Measurements from ENCODE around the gene PDZD2.

Gene PDZD2

DNA sequence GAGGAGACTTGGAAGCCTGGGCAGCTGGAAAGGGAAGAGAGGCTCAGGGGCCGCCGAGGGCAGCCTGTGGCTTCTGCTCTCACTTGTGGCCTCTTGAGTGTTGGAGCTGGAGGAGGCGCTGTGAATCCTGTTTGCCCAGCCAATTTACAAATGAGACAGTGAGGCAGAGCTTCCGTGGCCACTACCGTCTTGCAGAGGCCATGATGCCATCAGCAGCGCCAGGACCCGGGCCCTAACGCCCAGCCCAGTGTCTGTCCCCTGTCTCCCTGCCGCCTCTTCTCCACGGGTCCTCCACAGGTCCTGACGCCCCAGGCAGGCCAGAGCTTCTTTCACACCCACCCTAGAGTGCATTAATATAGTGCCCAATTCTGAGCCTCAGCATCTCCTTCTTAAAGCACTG lies 362.4 kb downstream of the PDZD2 start:
- no peaks in the 10 kb centered on the region for H3K27me3 ChIP-seq (ENCODE audit: insufficient read depth, poor library complexity, severe bottlenecking)
- H3K4me3 ChIP-seq (replicated peaks; ENCODE audit: insufficient read depth, low read length): no peak overlapping the region
- DNase-seq (ENCODE audit: low read depth in 1 of 2, low spot score in 1 of 2): no peak
- no peak for TF ChIP-seq SPI1 (IDR thresholded peaks at IDR 0.05; ENCODE audit: borderline replicate concordance, low read depth)
- TF ChIP-seq POLR2AphosphoS5 (IDR thresholded peaks at IDR 0.05; ENCODE audit: low read depth): no peak
- TF ChIP-seq, protein P1, sequence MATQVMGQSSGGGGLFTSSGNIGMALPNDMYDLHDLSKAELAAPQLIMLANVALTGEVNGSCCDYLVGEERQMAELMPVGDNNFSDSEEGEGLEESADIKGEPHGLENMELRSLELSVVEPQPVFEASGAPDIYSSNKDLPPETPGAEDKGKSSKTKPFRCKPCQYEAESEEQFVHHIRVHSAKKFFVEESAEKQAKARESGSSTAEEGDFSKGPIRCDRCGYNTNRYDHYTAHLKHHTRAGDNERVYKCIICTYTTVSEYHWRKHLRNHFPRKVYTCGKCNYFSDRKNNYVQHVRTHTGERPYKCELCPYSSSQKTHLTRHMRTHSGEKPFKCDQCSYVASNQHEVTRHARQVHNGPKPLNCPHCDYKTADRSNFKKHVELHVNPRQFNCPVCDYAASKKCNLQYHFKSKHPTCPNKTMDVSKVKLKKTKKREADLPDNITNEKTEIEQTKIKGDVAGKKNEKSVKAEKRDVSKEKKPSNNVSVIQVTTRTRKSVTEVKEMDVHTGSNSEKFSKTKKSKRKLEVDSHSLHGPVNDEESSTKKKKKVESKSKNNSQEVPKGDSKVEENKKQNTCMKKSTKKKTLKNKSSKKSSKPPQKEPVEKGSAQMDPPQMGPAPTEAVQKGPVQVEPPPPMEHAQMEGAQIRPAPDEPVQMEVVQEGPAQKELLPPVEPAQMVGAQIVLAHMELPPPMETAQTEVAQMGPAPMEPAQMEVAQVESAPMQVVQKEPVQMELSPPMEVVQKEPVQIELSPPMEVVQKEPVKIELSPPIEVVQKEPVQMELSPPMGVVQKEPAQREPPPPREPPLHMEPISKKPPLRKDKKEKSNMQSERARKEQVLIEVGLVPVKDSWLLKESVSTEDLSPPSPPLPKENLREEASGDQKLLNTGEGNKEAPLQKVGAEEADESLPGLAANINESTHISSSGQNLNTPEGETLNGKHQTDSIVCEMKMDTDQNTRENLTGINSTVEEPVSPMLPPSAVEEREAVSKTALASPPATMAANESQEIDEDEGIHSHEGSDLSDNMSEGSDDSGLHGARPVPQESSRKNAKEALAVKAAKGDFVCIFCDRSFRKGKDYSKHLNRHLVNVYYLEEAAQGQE (IDR thresholded peaks at IDR 0.05; ENCODE audit: insufficient replicate concordance, low read depth): no peak
- TF ChIP-seq, protein P2, sequence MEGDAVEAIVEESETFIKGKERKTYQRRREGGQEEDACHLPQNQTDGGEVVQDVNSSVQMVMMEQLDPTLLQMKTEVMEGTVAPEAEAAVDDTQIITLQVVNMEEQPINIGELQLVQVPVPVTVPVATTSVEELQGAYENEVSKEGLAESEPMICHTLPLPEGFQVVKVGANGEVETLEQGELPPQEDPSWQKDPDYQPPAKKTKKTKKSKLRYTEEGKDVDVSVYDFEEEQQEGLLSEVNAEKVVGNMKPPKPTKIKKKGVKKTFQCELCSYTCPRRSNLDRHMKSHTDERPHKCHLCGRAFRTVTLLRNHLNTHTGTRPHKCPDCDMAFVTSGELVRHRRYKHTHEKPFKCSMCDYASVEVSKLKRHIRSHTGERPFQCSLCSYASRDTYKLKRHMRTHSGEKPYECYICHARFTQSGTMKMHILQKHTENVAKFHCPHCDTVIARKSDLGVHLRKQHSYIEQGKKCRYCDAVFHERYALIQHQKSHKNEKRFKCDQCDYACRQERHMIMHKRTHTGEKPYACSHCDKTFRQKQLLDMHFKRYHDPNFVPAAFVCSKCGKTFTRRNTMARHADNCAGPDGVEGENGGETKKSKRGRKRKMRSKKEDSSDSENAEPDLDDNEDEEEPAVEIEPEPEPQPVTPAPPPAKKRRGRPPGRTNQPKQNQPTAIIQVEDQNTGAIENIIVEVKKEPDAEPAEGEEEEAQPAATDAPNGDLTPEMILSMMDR (IDR thresholded peaks at IDR 0.05; ENCODE audit: insufficient read depth, low read length): no peak
- no peak for TF ChIP-seq GABPA (IDR thresholded peaks at IDR 0.05; ENCODE audit: low read depth)
- H3K27ac ChIP-seq (replicated peaks): no peak overlapping the region

DNA sequence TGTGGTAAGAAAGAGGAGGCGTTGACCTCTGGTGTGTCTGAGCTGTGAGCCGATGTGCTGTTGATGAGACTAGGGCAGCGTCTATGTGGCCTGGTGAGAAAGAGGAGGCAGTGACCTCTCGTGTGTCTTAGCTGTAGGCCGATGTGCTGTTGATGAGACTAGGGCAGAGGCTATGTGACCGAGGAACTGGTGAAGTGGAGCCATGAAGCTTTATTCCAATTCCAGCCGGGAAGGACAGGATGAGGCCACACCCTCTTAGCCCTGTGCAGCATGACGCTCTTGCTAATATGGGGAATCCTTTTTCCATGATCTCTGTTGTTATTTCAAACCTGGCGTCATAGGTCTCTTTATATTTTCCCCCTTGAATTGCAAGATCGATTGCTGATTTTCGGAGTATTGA lies 362.8 kb downstream of the PDZD2 start:
- Histone ChIP-seq H3K27me3 (ENCODE audit: insufficient read depth, poor library complexity, severe bottlenecking) (no peaks in the 10 kb centered on the region), H3K4me3 (replicated peaks; ENCODE audit: insufficient read depth, low read length) (no peak overlapping the region), H3K27ac (replicated peaks) (no peak overlapping the region)
- no peak for TF ChIP-seq GABPA (IDR thresholded peaks at IDR 0.05; ENCODE audit: low read depth)
- TF ChIP-seq POLR2AphosphoS5 (IDR thresholded peaks at IDR 0.05; ENCODE audit: low read depth): no peak
- TF ChIP-seq SPI1 (IDR thresholded peaks at IDR 0.05; ENCODE audit: borderline replicate concordance, low read depth): no peak
- TF ChIP-seq, protein P1 (IDR thresholded peaks at IDR 0.05; ENCODE audit: insufficient replicate concordance, low read depth): no peak
- TF ChIP-seq, protein P2 (IDR thresholded peaks at IDR 0.05; ENCODE audit: insufficient read depth, low read length): no peak
- no peak for DNase-seq (ENCODE audit: low read depth in 1 of 2, low spot score in 1 of 2)

DNA sequence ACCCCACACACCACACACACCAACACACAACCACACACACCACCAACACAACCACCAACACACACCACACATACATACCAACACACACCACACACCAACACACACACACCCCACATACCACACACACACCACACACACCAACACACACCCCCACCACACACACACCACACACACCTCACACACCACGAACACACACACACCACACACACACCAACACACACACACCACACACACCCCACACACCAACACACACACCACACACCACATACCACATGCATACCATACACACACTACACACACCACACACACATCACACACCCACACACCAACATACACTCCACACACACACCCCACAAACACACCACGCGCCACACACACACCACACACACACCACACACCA lies 363.8 kb downstream of the PDZD2 start:
- Histone ChIP-seq H3K4me3 (replicated peaks; ENCODE audit: insufficient read depth, low read length) (no peak overlapping the region), H3K27me3 (ENCODE audit: insufficient read depth, poor library complexity, severe bottlenecking) (no peaks in the 10 kb centered on the region), H3K27ac (replicated peaks) (no peak overlapping the region)
- TF ChIP-seq SPI1 (IDR thresholded peaks at IDR 0.05; ENCODE audit: borderline replicate concordance, low read depth): no peak
- TF ChIP-seq POLR2AphosphoS5 (IDR thresholded peaks at IDR 0.05; ENCODE audit: low read depth): no peak
- TF ChIP-seq, protein P2 (IDR thresholded peaks at IDR 0.05; ENCODE audit: insufficient read depth, low read length): no peak
- TF ChIP-seq, protein P1 (IDR thresholded peaks at IDR 0.05; ENCODE audit: insufficient replicate concordance, low read depth): no peak
- TF ChIP-seq GABPA (IDR thresholded peaks at IDR 0.05; ENCODE audit: low read depth): no peak
- DNase-seq (ENCODE audit: low read depth in 1 of 2, low spot score in 1 of 2): no peak

All from HL-60 (cell line).